A673 (cell line): ENCODE measurements around the gene CSKMT.

Experiments used
- EZH2 ChIP-seq: fragments of 200-600 bp; sonication (generic); IDR thresholded peaks from 2 replicates; pipeline ENCODE4 v1.6.1; 2017; ENCODE audit warnings: borderline replicate concordance, low read depth, mild to moderate bottlenecking, mixed read lengths, antibody characterized with exemption, low read length; ENCODE audit not compliant: poor library complexity, severe bottlenecking
- TF ChIP-seq, protein P1 (sequence below): fragments of 300-800, 200-600 bp; sonication (generic); conservative IDR thresholded peaks from 2 replicates; pipeline ENCODE4 v1.5.1; 2017; ENCODE audit warnings: low read depth, mild to moderate bottlenecking, antibody characterized with exemption, low read length, moderate library complexity, mixed read lengths

GRCh38 chr11:62666259-62666926 is 1.3 kb downstream of the CSKMT start:
- TF ChIP-seq, protein P1, sequence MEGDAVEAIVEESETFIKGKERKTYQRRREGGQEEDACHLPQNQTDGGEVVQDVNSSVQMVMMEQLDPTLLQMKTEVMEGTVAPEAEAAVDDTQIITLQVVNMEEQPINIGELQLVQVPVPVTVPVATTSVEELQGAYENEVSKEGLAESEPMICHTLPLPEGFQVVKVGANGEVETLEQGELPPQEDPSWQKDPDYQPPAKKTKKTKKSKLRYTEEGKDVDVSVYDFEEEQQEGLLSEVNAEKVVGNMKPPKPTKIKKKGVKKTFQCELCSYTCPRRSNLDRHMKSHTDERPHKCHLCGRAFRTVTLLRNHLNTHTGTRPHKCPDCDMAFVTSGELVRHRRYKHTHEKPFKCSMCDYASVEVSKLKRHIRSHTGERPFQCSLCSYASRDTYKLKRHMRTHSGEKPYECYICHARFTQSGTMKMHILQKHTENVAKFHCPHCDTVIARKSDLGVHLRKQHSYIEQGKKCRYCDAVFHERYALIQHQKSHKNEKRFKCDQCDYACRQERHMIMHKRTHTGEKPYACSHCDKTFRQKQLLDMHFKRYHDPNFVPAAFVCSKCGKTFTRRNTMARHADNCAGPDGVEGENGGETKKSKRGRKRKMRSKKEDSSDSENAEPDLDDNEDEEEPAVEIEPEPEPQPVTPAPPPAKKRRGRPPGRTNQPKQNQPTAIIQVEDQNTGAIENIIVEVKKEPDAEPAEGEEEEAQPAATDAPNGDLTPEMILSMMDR = no peak
- TF ChIP-seq EZH2 = no peak
